ENCODE data around the gene CTF1. TPM values are rescaled to one million over a fixed set of nuclear protein-coding genes. Genes with fewer than 3 reads are reported as not detected.
"Not testable (repeated sequence)": the region's sequence is repeated elsewhere in the genome, so short reads cannot be mapped to it uniquely, and the experiment has no call there.

Gene CTF1
- polyA plus RNA-seq, 1 experiment, result 22.2 TPM

- POLR2A ChIA-PET, result no interaction called here
Observed at GRCh38 chr16:30858829-30859423, 37.5 kb upstream of the CTF1 start.

GRCh38 chr16:30860729-30861128 lies 35.7 kb upstream of the CTF1 start:
- POLR2A ChIA-PET; DNase-seq (ENCODE audit: low read depth): not testable (repeated sequence)
- CTCF ChIA-PET, result interaction anchor here (1.6 kb wide), 1 partner anchor 16 kb away, joined by 4 read pairs; no protein-coding TSS in a partner anchor

More at GRCh38 chr16:30858829-30859423, 37.5 kb upstream of the CTF1 start:
- DNase-seq (ENCODE audit: low read depth), result no peak
- Histone ChIP-seq H3K4me3 (ENCODE audit: low read depth, low read length) (no peak overlapping the region), H3K36me3 (ENCODE audit: control insufficient read depth, insufficient read depth, low read length) (no peaks in the 10 kb centered on the region), H3K27me3 (ENCODE audit: control insufficient read depth, insufficient read depth, low read length) (no peaks in the 10 kb centered on the region)
- CTCF ChIA-PET, result interaction anchor here (1.4 to 6.9 kb wide), 2 partner anchors 14 to 62 kb away, joined by 3 to 52 read pairs; no protein-coding TSS in a partner anchor
- TF ChIP-seq CTCF (IDR thresholded peaks at IDR 0.05; ENCODE audit: insufficient read depth, low read depth, low read length), result no peak

GRCh38 chr16:30863178-30863577 lies 33.2 kb upstream of the CTF1 start:
- CTCF ChIA-PET; POLR2A ChIA-PET; H3K4me3 ChIP-seq (ENCODE audit: low read depth, low read length): not testable (repeated sequence)

More at GRCh38 chr16:30860729-30861128, 35.7 kb upstream of the CTF1 start:
- not testable (repeated sequence) for H3K36me3 ChIP-seq (ENCODE audit: control insufficient read depth, insufficient read depth, low read length); H3K4me3 ChIP-seq (ENCODE audit: low read depth, low read length); H3K27me3 ChIP-seq (ENCODE audit: control insufficient read depth, insufficient read depth, low read length)

DNA sequence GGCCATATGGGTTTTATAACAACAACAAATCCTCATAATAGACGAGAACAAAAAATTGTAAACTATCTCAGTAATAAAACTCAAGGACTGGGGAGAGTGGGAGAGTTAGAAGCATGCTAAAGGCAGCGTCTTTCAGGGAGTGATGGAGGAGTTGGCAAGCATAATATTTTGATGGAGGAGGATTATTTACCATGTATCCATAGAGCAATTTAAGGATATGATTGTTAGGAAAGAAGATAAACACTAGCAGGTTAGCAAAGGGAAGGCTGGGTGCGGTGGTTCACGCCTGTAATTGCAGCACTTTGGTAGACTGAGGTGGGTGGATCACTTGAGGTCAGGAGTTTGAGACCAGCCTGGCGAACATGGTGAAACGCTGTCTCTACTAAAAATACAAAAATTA lies 30.4 kb upstream of the CTF1 start:
- POLR2A ChIA-PET, result no interaction called here
- no peak for TF ChIP-seq CTCF (IDR thresholded peaks at IDR 0.05; ENCODE audit: insufficient read depth, low read depth, low read length)
- Histone ChIP-seq H3K36me3 (ENCODE audit: control insufficient read depth, insufficient read depth, low read length) (0 out of 2 replicates have a peak, but pooled peaks cover under 1% of the 10 kb centered on the region), H3K27me3 (ENCODE audit: control insufficient read depth, insufficient read depth, low read length) (no peaks in the 10 kb centered on the region; the same call in 1 of the 2 replicates), H3K4me3 (ENCODE audit: low read depth, low read length) (no peak overlapping the region)
- CTCF ChIA-PET, result interaction anchor here (0.7 kb wide), 1 partner anchor 28 kb away, joined by 3 read pairs; no protein-coding TSS in a partner anchor
- no peak for DNase-seq (ENCODE audit: low read depth)

More at GRCh38 chr16:30863178-30863577, 33.2 kb upstream of the CTF1 start:
- not testable (repeated sequence) for H3K27me3 ChIP-seq (ENCODE audit: control insufficient read depth, insufficient read depth, low read length); DNase-seq (ENCODE audit: low read depth); H3K36me3 ChIP-seq (ENCODE audit: control insufficient read depth, insufficient read depth, low read length)

DNA sequence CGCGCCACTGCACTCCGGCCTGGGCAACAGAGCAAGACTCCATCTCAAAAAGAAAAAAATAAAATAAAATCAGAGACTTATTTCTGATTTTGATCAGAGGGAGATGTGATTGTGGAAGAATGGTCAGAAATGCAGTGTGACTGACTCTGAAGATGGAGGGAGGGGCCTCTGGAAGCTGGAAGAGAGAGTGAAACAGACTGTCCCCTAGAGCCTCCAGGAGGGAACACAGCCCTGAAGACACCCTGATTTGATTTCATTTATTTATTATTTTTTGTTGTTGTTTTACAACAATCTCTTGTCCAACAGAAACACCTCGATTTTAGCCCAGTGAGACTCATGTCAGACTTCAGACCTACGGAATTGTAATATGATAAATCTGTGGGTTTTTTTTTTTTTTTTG lies 28.7 kb upstream of the CTF1 start:
- 0 out of 2 replicates have a peak, but pooled peaks have one; percentile 17 for TF ChIP-seq CTCF (IDR thresholded peaks at IDR 0.05; ENCODE audit: insufficient read depth, low read depth, low read length)
- Histone ChIP-seq H3K36me3 (ENCODE audit: control insufficient read depth, insufficient read depth, low read length) (peaks cover 2% of the 10 kb centered on the region; the same call in 1 of the 2 replicates), H3K27me3 (ENCODE audit: control insufficient read depth, insufficient read depth, low read length) (no peaks in the 10 kb centered on the region; the same call in 1 of the 2 replicates), H3K4me3 (ENCODE audit: low read depth, low read length) (no peak overlapping the region)
- CTCF ChIA-PET, result interaction anchor here (3.3 kb wide), 1 partner anchor 23 kb away, joined by 18 read pairs; no protein-coding TSS in a partner anchor
- POLR2A ChIA-PET, result no interaction called here
- DNase-seq (ENCODE audit: low read depth), result no peak

DNA sequence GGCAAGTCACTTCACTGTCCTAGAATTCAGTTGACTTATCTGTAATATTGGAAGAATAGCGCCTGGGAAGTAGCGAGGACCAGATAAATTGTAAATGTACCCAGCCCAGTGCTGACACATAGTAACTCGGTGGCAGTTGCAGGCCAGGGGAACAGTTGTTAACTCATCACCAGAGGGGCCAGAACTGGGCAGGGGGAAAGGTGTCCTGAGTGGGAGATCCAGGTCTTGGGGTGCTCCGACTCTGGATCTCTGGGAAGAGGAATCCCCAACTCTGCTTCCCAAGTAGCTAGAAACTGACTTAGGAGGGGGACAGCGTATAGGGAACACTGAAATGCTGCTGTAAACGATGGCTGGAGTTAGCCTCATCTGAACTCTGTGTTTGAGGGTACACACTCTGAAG lies 25.5 kb upstream of the CTF1 start:
- ChIA-PET POLR2A (no interaction called here), CTCF (no interaction called here)
- Histone ChIP-seq H3K4me3 (ENCODE audit: low read depth, low read length) (no peak overlapping the region), H3K27me3 (ENCODE audit: control insufficient read depth, insufficient read depth, low read length) (no peaks in the 10 kb centered on the region; the same call in 1 of the 2 replicates), H3K36me3 (ENCODE audit: control insufficient read depth, insufficient read depth, low read length) (peaks cover 2% of the 10 kb centered on the region; the same call in 1 of the 2 replicates)
- DNase-seq (ENCODE audit: low read depth), result no peak
- TF ChIP-seq CTCF (IDR thresholded peaks at IDR 0.05; ENCODE audit: insufficient read depth, low read depth, low read length), result no peak
